Activated T-cell treated with anti-CD3 and anti-CD28 coated beads for 24 hours (primary cell): Measurements from ENCODE around the gene LY6G6D.

Experiments
- DNase-seq: peaks from one replicate; pipeline ENCODE4 v3.0.0-alpha.2; 2020; ENCODE audit warnings: low read depth

LY6G6D gene

DNA sequence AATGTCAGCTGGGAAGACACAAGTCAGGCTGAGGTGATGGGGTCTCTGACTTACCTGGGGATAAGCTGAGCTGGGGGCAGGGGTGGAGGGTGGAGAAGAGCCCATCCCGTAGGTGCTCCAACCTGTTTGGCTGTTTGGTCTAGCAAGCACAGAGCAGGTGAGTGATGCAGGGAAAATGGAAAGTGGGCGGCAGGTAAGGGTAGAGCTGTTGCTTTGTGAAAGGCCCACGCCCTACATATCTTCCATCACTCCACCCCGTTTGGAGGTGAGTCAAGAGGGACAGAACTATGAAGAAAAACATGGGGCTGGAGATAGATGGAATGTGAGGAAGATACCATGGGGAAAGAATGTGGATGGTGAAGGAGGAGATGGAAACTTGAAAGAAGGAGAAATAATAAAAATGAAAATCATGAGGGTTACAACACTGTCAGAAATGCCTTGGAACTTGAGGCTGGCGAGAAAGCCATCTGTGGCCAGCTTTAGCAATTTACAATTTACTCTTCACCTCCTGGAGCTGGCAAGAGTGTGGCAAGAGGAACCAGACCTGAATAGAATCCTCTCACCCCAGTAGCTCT, 5.1 kb downstream of the LY6G6D start:
- DNase-seq: no peak

- DNase-seq: no peak
These were observed 6.3 kb downstream of the LY6G6D start, which contains the start of gene LY6G6C for GRCh38 chr6:31721351-31722020. LY6G6C (minus strand) TSS chr6:31721746; CDS start chr6:31721679, 67 bp downstream.

DNA sequence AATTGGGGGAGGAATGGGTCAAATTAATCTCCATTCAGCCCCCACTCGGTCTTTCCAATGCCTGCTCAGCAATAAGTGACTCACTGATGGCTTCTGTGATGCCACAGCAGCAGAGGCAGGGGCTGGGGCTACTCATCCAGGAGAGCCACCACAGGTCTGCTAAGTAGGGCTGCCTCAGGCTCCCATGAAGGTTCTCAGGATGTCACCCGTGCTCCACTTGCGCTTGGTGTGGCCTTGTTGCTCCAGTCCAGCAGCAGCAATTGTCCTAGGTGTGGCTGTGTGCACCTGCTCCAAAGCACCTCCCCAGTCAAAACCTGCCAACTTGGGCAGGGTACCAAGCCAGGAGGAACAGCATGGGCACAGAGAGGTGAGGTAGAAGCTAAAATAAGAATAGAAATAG, 7.0 kb downstream of the LY6G6D start:
- no peak for DNase-seq

GRCh38 chr6:31723245-31723979, 8.3 kb downstream of the LY6G6D start, which contains the start of gene MPIG6B:
MPIG6B (plus strand) TSS chr6:31723373; CDS start chr6:31723384, 11 bp downstream.
- no peak for DNase-seq

- DNase-seq: no peak
These were observed 9.0 kb downstream of the LY6G6D start for GRCh38 chr6:31723980-31724691.

GRCh38 chr6:31725502-31726350, 10.6 kb downstream of the LY6G6D start:
- no peak for DNase-seq

- DNase-seq: no peak
These were observed 12.0 kb downstream of the LY6G6D start for GRCh38 chr6:31727034-31727716.

- no peak for DNase-seq
These were observed 12.8 kb downstream of the LY6G6D start for GRCh38 chr6:31727717-31728671.

- DNase-seq: no peak
These were observed 13.8 kb downstream of the LY6G6D start, which contains the start of gene DDAH2 for GRCh38 chr6:31728767-31729514. DDAH2 (minus strand) TSS chr6:31729299; CDS start chr6:31729161, 138 bp downstream.

DNA sequence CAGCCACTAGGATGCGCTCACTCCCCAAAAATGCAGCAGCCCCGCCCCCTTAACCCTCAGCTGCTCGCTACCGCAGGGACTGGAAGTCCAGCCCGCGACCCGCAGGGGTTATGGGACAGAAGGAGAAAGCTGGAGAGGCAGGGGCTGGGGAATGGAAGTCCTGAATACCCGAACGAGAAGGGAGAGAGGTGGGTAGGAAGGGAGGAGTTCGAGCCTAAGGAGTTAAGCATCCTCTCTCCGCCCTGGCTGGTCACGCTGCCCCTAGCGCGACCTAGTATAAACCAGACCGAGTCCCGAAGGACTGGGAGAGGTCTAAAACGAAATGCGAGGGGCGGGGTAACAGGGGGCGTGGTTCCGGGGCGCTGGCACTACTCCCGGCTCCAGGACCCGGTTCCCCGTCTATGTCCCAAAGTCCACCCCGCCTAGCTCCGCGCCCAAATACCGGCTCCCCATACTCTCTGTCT, 14.4 kb downstream of the LY6G6D start:
- peak; percentile 66 for DNase-seq

- peak; percentile 48 for DNase-seq
These were observed 15.0 kb downstream of the LY6G6D start for GRCh38 chr6:31729979-31730630.

DNA sequence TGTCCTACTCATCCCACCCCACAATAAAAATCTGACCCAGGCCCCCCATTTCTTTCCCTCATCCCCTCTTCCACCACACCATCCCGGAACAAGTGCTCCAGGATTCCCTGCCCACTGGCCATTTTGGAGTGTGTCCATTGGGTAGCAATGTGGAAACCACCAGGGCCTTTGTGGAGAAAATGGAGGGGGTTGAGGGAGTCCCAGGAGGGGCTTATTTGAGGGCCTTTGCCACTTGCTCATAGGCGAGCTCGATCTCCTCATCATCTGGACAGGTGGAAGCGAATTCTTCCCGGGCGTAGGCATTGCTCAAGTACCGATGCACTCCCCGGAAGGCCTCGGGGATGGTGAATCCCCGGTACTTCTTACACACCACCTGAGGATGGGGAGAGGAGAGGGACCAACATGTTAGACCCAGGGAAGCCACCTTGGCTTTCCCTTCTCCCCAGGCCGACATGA, 15.5 kb downstream of the LY6G6D start:
- DNase-seq: no peak

- no peak for DNase-seq
These were observed 16.9 kb downstream of the LY6G6D start for GRCh38 chr6:31732029-31732428.

DNA sequence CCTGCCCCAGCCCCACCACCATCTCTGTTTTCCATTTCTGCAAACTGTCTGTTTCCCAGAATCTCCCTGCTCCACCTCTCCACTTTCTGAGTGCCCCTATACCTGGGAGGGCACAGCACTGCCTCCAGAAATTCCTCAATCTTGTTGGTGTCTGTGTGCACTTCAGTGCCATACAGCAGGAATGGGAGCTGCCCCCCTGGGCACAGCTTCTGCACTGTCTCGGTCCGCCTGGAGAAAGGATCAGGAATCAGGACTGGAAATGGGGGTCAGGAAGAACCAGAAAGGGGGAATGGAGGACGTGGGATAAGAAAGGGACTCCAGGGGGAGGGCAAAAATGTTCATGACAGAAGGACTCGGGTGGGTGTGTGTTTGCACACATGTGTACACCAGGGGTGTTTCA, 18.6 kb downstream of the LY6G6D start:
- DNase-seq: no peak

- DNase-seq: no peak
These were observed 19.2 kb downstream of the LY6G6D start for GRCh38 chr6:31734247-31734820.

GRCh38 chr6:31734821-31735406, 19.8 kb downstream of the LY6G6D start:
- DNase-seq: peak; percentile 46

GRCh38 chr6:31736021-31736767, 21.0 kb downstream of the LY6G6D start, which contains the start of gene CLIC1:
CLIC1 (minus strand) TSS chr6:31736530; CDS start chr6:31736300, 230 bp downstream.
- peak; percentile 75 for DNase-seq
